Calu3 (cell line): Measurements from ENCODE around the gene VPS11. TPM values are rescaled to one million over a fixed set of nuclear protein-coding genes. Genes with fewer than 3 reads are reported as not detected.

Experiments
- BruUV-seq: library from RNA; stranded (reverse); fragments of 400-500 nt; replicated peaks from 2 replicates; lab custom pipeline; 2021; lab: Mats Ljungman, UMichigan
- CTCF ChIA-PET: fragments of 300-600 bp; sonication (Branson Sonifier 250); formaldehyde crosslinking; loops from one replicate; lab custom pipeline; 2022; ENCODE audit warnings: antibody characterized with exemption; lab: Charles Lee
- DNase-seq: peaks from one replicate; pipeline ENCODE4 v3.0.0; 2022
- H3K27ac Mint-ChIP-seq: one replicate; pipeline ENCODE4 v1.8.0; 2022; ENCODE audit warnings: mixed read lengths; ENCODE audit not compliant: unreplicated experiment
- H3K27me3 Mint-ChIP-seq: one replicate; pipeline ENCODE4 v1.8.0; 2022; ENCODE audit warnings: mixed read lengths; ENCODE audit not compliant: unreplicated experiment
- H3K36me3 Mint-ChIP-seq: one replicate; pipeline ENCODE4 v1.8.0; 2022; ENCODE audit warnings: mild to moderate bottlenecking, moderate library complexity, mixed read lengths; ENCODE audit not compliant: insufficient read depth, unreplicated experiment
- H3K4me1 Mint-ChIP-seq: one replicate; pipeline ENCODE4 v1.8.0; 2022; ENCODE audit warnings: mild to moderate bottlenecking, low read depth, mixed read lengths; ENCODE audit not compliant: unreplicated experiment
- H3K4me3 Mint-ChIP-seq: one replicate; pipeline ENCODE4 v1.8.0; 2022; ENCODE audit warnings: mild to moderate bottlenecking, low read depth, moderate library complexity, mixed read lengths; ENCODE audit not compliant: unreplicated experiment
- H3K9me3 Mint-ChIP-seq: one replicate; pipeline ENCODE4 v1.8.0; 2022; ENCODE audit warnings: low read depth, mixed read lengths; ENCODE audit not compliant: unreplicated experiment
- intact Hi-C: fragments of 100-400 bp; cut with micrococcal nuclease; formaldehyde crosslinking; loops from one replicate; pipeline ENCODE4 v1.10.0; 2022; ENCODE audit not compliant: unreplicated experiment
- total RNA-seq: library from RNA; stranded (reverse); gene quantifications from 2 replicates; pipeline ENCODE4 v1.2.3, GENCODE V29; 2022
- TF ChIP-seq, protein P1 (sequence below): fragments of 200-600 bp; IDR thresholded peaks from one replicate; pipeline ENCODE4 v1.8.0; 2022; ENCODE audit warnings: antibody characterized with exemption; ENCODE audit not compliant: unreplicated experiment

VPS11 gene
- total RNA-seq, 1 experiment from 2014 or later, result 15.1 TPM

DNA sequence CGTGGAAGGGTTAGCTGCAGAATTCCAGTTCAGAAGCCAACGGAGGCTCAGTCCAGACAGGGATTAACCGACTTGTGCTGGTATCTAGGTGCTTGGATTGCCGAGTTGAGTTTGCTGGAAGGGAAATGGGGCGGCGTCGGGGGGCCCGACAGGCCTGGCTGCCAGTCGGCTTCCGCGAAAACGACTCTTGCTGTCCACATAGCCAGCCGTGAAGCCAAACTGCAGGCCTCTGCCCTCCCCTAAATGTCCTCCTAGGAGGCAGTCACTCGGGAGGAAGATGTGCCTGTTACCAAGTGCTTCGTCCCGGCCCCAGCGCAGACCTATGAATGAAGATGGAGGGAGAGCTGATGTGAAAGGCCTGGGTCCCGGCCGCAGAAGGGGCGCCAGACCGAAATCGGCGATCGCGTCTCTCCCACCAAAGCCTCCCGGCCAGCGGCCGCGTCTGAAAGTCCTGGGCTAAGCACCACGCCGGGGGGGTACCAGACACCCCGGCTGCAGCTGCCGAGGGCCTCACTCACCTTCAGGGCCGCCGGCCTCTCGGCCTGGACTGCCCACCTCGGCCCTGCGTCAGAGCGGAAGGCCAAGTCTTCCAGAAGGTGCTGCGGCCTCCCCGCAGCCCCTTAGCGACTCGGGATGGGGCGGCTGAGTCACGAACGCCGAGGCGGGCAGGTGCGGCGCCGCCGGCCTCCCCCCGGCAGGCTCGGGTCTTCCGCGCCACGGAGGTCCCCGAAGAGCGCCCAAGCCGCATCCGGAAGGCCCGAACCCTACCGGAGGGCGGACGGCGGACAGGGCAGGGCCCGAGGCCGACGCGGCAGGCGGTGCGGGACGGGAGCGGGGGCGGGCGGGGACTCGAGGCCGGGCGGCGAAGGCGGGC lies 26.6 kb downstream of the VPS11 start:
- Mint-ChIP-seq H3K36me3 (peaks cover 49% of the 10 kb centered on the region), H3K27ac (peak overlapping the region; percentile 93), H3K4me3 (peak overlapping the region; percentile 91), H3K27me3 (no peaks in the 10 kb centered on the region), H3K9me3 (no peaks in the 10 kb centered on the region), H3K4me1 (no peaks in the 10 kb centered on the region)
- no TSS peak for BruUV-seq
- DNase-seq, result peak; percentile 20
- CTCF ChIA-PET, result interaction anchor here (1.0 kb wide), 2 partner anchors 9 to 102 kb away, joined by 3 to 5 read pairs; partner anchors contain the start of gene HMBS
- intact Hi-C loops, result no loop called here
- TF ChIP-seq, protein P1, sequence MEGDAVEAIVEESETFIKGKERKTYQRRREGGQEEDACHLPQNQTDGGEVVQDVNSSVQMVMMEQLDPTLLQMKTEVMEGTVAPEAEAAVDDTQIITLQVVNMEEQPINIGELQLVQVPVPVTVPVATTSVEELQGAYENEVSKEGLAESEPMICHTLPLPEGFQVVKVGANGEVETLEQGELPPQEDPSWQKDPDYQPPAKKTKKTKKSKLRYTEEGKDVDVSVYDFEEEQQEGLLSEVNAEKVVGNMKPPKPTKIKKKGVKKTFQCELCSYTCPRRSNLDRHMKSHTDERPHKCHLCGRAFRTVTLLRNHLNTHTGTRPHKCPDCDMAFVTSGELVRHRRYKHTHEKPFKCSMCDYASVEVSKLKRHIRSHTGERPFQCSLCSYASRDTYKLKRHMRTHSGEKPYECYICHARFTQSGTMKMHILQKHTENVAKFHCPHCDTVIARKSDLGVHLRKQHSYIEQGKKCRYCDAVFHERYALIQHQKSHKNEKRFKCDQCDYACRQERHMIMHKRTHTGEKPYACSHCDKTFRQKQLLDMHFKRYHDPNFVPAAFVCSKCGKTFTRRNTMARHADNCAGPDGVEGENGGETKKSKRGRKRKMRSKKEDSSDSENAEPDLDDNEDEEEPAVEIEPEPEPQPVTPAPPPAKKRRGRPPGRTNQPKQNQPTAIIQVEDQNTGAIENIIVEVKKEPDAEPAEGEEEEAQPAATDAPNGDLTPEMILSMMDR, result no peak

DNA sequence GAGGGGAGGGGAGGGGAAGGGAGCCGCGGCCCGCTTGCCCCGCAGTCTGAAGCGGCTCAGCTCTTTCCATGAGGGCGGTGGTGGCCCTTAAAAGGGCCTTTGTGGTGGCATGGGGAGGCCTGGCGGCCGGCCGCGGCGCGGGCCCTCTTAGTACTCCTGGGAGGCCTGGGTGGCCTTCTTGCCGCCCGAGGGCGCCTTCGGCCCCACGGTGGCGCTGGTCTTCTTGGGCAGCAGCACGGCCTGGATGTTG lies 27.1 kb downstream of the VPS11 start:
- Mint-ChIP-seq H3K4me3 (peak overlapping the region; percentile 91), H3K4me1 (no peaks in the 10 kb centered on the region), H3K36me3 (peaks cover 49% of the 10 kb centered on the region), H3K27ac (peak overlapping the region; percentile 90), H3K9me3 (no peaks in the 10 kb centered on the region), H3K27me3 (no peaks in the 10 kb centered on the region)
- no TSS peak for BruUV-seq
- TF ChIP-seq, protein P1, result peak; percentile 49
- CTCF ChIA-PET, result interaction anchor here (1.0 to 1.5 kb wide), 3 partner anchors 10 to 102 kb away, joined by 3 to 5 read pairs (median 3); partner anchors contain the start of genes HMBS and VPS11
- intact Hi-C loops, result no loop called here
- peak; percentile 81 for DNase-seq

DNA sequence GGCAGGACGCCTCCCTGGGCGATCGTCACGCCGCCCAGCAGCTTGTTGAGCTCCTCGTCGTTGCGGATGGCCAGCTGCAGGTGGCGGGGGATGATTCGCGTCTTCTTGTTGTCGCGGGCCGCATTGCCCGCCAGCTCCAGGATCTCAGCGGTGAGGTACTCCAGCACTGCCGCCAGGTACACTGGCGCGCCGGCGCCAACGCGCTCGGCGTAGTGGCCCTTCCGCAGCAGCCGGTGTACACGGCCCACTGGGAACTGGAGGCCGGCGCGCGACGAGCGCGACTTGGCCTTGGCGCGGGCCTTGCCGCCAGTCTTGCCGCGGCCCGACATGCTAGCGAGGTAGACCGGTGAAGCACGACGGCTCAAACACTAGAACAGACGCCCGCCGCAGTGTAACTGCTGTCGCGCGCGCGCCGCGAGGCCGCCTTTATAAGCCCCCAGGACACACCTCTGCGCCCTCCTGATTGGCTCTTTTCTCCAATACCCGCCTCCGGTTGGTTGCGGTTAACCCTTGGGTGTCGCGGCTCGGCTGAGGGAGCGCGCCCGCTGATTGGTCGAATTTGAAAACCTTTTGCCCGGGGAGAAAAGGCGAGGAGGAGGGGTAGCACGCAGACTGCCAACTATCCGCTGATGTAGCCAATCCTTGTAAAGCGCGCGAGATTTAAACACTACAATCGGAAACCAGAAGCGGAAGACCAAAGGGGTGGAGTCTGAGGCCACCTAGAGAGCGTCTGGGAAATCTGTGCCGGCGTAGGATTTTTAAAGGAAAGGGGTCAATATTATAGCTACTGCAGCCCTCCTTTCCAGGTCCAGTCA lies 27.7 kb downstream of the VPS11 start:
- TF ChIP-seq, protein P1, result no peak
- Mint-ChIP-seq H3K27me3 (no peaks in the 10 kb centered on the region), H3K4me1 (peaks cover 5% of the 10 kb centered on the region), H3K36me3 (peaks cover 55% of the 10 kb centered on the region), H3K9me3 (no peaks in the 10 kb centered on the region), H3K27ac (peak overlapping the region; percentile 90), H3K4me3 (peak overlapping the region; percentile 91)
- DNase-seq, result peak; percentile 94
- TSS peak; percentile 84 for BruUV-seq
- intact Hi-C loops, result no loop called here
- CTCF ChIA-PET, result interaction anchor here (1.0 to 1.5 kb wide), 3 partner anchors 10 to 101 kb away, joined by 3 to 5 read pairs (median 3); partner anchors contain the start of genes HMBS and VPS11

DNA sequence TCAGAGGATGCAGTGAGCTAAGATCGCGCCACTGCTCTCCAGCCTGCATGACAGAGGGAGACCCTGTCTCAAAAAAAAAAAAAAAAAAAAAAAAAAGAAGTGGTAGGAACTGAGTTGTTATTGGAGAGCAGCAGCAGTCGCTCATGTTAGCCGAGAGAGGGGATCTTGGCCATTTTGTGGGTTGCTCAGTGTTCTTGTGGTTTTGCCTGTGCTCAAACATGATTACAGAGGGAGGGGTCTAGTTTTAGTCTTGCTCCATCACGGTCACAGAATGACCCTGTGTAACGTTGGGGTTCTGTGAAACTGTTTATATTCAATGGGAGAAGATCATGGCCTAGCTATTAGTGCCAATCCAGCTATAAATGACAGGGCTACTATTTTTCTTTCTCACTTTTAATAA lies 32.1 kb downstream of the VPS11 start:
- Mint-ChIP-seq H3K27me3 (no peaks in the 10 kb centered on the region), H3K9me3 (no peaks in the 10 kb centered on the region), H3K4me1 (peaks cover 9% of the 10 kb centered on the region), H3K27ac (no peak overlapping the region), H3K36me3 (peaks cover 56% of the 10 kb centered on the region), H3K4me3 (peak overlapping the region; percentile 88)
- TF ChIP-seq, protein P1, result no peak
- DNase-seq, result no peak
- intact Hi-C loops, result loop anchor here (5.0 kb wide), 1 partner anchor 98 kb away; no protein-coding TSS in a partner anchor
- CTCF ChIA-PET, result interaction anchor here (0.7 kb wide), 1 partner anchor 239 kb away, joined by 4 read pairs; no protein-coding TSS in a partner anchor
- no TSS peak for BruUV-seq
